Stimulated activated effector memory CD8-positive, alpha-beta T cell treated with anti-CD3 and anti-CD28 coated beads, Interleukin-12 subunit alpha, Interleukin-12 subunit beta, amount 100 ng/mL, for 72 hours (primary cell): ENCODE measurements around the gene GDNF.
"Not testable (repeated sequence)": the region's sequence is repeated elsewhere in the genome, so short reads cannot be mapped to it uniquely, and the experiment has no call there.

Source experiments
- ATAC-seq: fragments of 150-1000 bp; cut with Tn5 transposase; 2 replicates; pipeline ENCODE4 v1.10.0; 2021
- DNase-seq, 2 donors: peaks; one replicate each; pipeline ENCODE4 v3.0.0; 2021 to 2022; ENCODE audit warnings: low spot score in 2 of 2
- H3K27ac Mint-ChIP-seq: one replicate; pipeline ENCODE4 v1.8.0; 2022; ENCODE audit warnings: mild to moderate bottlenecking, mixed read lengths
- H3K36me3 Mint-ChIP-seq: one replicate; pipeline ENCODE4 v1.8.0; 2022; ENCODE audit warnings: mild to moderate bottlenecking, mixed read lengths
- H3K4me1 Mint-ChIP-seq: one replicate; pipeline ENCODE4 v1.8.0; 2022; ENCODE audit warnings: mixed read lengths
- H3K4me3 Mint-ChIP-seq: one replicate; pipeline ENCODE4 v1.8.0; 2022; ENCODE audit warnings: mild to moderate bottlenecking, mixed read lengths
- H3K9me3 Mint-ChIP-seq: one replicate; pipeline ENCODE4 v1.8.0; 2022; ENCODE audit warnings: mixed read lengths

The GDNF gene

DNA sequence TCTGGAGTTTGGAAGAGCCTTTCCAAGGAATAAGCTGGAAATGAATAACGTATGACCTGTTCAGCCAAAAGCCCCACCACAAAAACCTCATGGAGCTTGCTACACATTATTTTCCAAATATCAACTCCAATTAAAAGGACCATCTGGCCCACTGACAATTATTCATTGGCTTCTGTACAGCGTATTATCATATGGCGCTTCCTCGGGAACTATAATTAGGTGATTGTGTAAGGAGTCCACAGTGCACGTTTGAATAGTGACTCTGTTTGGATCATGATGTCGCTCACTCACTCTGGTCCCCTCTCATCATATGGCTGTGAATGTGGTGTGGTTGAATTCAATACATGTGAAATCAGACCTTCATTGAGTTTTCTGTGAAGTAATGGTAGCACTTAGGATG is 52.1 kb downstream of the GDNF start:
- H3K4me1 Mint-ChIP-seq: no peaks in the 10 kb centered on the region
- DNase-seq: no peak

GRCh38 chr5:37786862-37787519 is 52.9 kb downstream of the GDNF start:
- H3K36me3 Mint-ChIP-seq: no peaks in the 10 kb centered on the region
- DNase-seq (no peak), ATAC-seq (no peak)
- H3K27ac Mint-ChIP-seq: no peak overlapping the region
- no peaks in the 10 kb centered on the region for H3K4me1 Mint-ChIP-seq
- H3K4me3 Mint-ChIP-seq: no peak overlapping the region
- peaks cover 4% of the 10 kb centered on the region for H3K9me3 Mint-ChIP-seq

More for the DNA sequence above, 52.1 kb downstream of the GDNF start:
- Mint-ChIP-seq H3K27ac (no peak overlapping the region), H3K9me3 (peaks cover 5% of the 10 kb centered on the region), H3K4me3 (no peak overlapping the region), H3K36me3 (no peaks in the 10 kb centered on the region)
- no peak for ATAC-seq

DNA sequence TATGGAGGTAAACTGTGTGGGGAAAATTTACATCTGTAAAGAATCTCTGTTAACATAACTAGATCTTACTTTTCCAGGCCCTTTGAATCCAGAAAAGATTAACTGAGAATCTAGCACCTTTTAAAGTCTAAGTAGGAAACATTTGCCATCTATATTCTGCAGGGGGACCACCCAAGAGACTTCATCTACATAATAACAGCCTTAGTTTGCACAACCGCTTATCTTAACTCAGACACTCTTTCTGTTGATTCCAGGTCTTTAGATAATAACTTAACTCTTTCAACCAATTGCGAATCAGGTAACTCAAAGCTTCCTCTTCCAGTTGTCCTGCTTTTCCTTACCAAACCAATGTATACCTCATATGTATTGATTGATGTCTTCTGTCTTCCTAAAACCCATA is 53.4 kb downstream of the GDNF start:
- Mint-ChIP-seq H3K4me3 (no peak overlapping the region), H3K36me3 (no peaks in the 10 kb centered on the region), H3K4me1 (no peaks in the 10 kb centered on the region), H3K9me3 (no peaks in the 10 kb centered on the region), H3K27ac (no peak overlapping the region)
- ATAC-seq: no peak
- no peak for DNase-seq

DNA sequence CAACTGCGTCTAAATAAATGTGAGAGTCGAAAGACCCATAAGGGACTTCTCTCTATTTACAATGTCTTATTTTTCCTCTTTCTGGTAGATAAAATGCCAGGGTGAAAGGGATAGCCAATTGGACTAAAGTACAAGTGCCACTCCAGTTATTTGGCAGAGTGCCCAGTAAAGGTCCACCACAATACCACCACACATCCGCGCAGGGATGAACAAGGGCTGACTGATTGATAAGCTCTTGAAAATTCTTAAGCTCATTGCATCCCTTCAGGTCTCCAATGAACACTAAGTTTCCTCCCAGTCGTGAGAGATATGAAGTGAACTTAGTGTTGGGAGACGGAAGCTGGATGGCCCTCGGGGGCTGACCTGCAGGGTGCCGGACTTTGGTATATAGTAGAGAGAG is 58.4 kb downstream of the GDNF start:
- not testable (repeated sequence) for DNase-seq, H3K27ac Mint-ChIP-seq, H3K4me3 Mint-ChIP-seq, H3K9me3 Mint-ChIP-seq, ATAC-seq, H3K36me3 Mint-ChIP-seq, H3K4me1 Mint-ChIP-seq

- Mint-ChIP-seq H3K4me3 (no peak overlapping the region), H3K9me3 (peaks cover 6% of the 10 kb centered on the region), H3K27ac (no peak overlapping the region), H3K4me1 (no peaks in the 10 kb centered on the region), H3K36me3 (peaks cover 5% of the 10 kb centered on the region)
- ATAC-seq (no peak), DNase-seq (no peak)
These were observed 62.3 kb downstream of the GDNF start for GRCh38 chr5:37777432-37778130.

GRCh38 chr5:37776826-37777225 is 63.0 kb downstream of the GDNF start:
- ATAC-seq: no peak
- Mint-ChIP-seq H3K36me3 (peaks cover 5% of the 10 kb centered on the region), H3K9me3 (peaks cover 6% of the 10 kb centered on the region), H3K4me1 (no peaks in the 10 kb centered on the region), H3K27ac (no peak overlapping the region), H3K4me3 (no peak overlapping the region)
- DNase-seq: no peak

GRCh38 chr5:37774912-37775483 is 64.8 kb downstream of the GDNF start:
- Mint-ChIP-seq H3K4me3 (no peak overlapping the region), H3K9me3 (peaks cover 6% of the 10 kb centered on the region), H3K4me1 (no peaks in the 10 kb centered on the region), H3K27ac (no peak overlapping the region), H3K36me3 (peaks cover 5% of the 10 kb centered on the region)
- ATAC-seq (no peak), DNase-seq (peak in 1 of 2 donors; percentile 68)

GRCh38 chr5:37773809-37774208 is 66.0 kb downstream of the GDNF start:
- H3K4me3 Mint-ChIP-seq: no peak overlapping the region
- no peak for DNase-seq
- peaks cover 6% of the 10 kb centered on the region for H3K9me3 Mint-ChIP-seq
- no peak overlapping the region for H3K27ac Mint-ChIP-seq
- no peaks in the 10 kb centered on the region for H3K4me1 Mint-ChIP-seq
- H3K36me3 Mint-ChIP-seq: peaks cover 5% of the 10 kb centered on the region
- ATAC-seq: no peak

DNA sequence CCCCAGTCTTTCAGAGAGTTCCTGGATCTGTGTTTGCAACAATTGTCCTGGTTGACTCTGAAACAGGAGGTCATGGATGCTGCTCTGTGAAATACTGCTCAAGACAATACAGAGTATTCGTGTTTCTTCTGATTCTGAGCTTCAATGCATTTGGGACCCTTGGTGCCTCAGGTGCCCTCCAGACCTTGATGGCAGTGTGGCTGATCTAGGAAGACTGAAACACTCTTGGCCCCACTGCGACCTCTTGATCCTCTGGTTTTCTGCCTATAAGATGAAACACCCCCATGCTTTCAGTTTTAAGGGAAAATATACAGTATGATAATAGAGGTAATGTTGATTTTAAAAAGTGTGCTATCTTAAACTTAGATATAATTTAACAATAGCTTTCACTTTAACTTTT is 67.6 kb downstream of the GDNF start:
- Mint-ChIP-seq H3K9me3 (peaks cover 6% of the 10 kb centered on the region), H3K4me1 (no peaks in the 10 kb centered on the region)
- no peak for DNase-seq

GRCh38 chr5:37771731-37772130 is 68.1 kb downstream of the GDNF start:
- H3K36me3 Mint-ChIP-seq: peaks cover 2% of the 10 kb centered on the region
- ATAC-seq (no peak), DNase-seq (no peak)
- H3K4me3 Mint-ChIP-seq: no peak overlapping the region
- H3K4me1 Mint-ChIP-seq: no peaks in the 10 kb centered on the region
- H3K9me3 Mint-ChIP-seq: peaks cover 5% of the 10 kb centered on the region
- H3K27ac Mint-ChIP-seq: no peak overlapping the region

More for the DNA sequence above, 67.6 kb downstream of the GDNF start:
- no peak overlapping the region for H3K4me3 Mint-ChIP-seq
- ATAC-seq: no peak
- H3K36me3 Mint-ChIP-seq: peaks cover 5% of the 10 kb centered on the region
- H3K27ac Mint-ChIP-seq: no peak overlapping the region

GRCh38 chr5:37771203-37771611 is 68.6 kb downstream of the GDNF start:
- H3K27ac Mint-ChIP-seq: no peak overlapping the region
- no peak for DNase-seq
- H3K4me3 Mint-ChIP-seq: no peak overlapping the region
- H3K4me1 Mint-ChIP-seq: no peaks in the 10 kb centered on the region
- peaks cover 4% of the 10 kb centered on the region for H3K9me3 Mint-ChIP-seq
- ATAC-seq: no peak
- H3K36me3 Mint-ChIP-seq: no peaks in the 10 kb centered on the region

- Mint-ChIP-seq H3K9me3 (peaks cover 4% of the 10 kb centered on the region), H3K4me3 (no peak overlapping the region), H3K36me3 (no peaks in the 10 kb centered on the region), H3K27ac (no peak overlapping the region), H3K4me1 (no peaks in the 10 kb centered on the region)
- ATAC-seq (no peak), DNase-seq (no peak)
These were observed 69.1 kb downstream of the GDNF start for GRCh38 chr5:37770786-37771185.

DNA sequence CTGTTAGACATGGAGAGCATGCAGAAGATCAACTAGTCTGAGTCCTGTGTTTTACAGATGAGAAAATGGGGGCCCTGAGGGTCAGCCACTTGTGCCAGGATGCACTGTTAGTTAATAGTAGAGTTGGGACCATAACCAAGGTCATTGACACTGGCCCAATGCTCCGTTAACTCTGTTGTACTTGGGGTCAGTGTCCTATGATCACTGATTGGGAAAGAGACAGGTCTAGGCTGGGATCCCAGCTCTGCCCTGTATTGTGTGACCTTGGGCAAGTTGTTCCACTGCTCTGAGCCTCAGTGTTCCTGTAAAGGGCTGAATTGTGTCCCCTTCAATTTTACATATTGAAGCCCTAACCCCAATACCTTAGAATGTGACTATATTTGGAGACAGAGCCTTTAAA is 70.0 kb downstream of the GDNF start:
- no peak overlapping the region for H3K4me3 Mint-ChIP-seq
- H3K36me3 Mint-ChIP-seq: no peaks in the 10 kb centered on the region
- ATAC-seq (no peak), DNase-seq (no peak)
- no peaks in the 10 kb centered on the region for H3K4me1 Mint-ChIP-seq
- H3K27ac Mint-ChIP-seq: no peak overlapping the region
- peaks cover under 1% of the 10 kb centered on the region for H3K9me3 Mint-ChIP-seq

- H3K4me3 Mint-ChIP-seq: no peak overlapping the region
- no peak overlapping the region for H3K27ac Mint-ChIP-seq
- H3K36me3 Mint-ChIP-seq: no peaks in the 10 kb centered on the region
- H3K4me1 Mint-ChIP-seq: no peaks in the 10 kb centered on the region
- no peak for DNase-seq
- no peaks in the 10 kb centered on the region for H3K9me3 Mint-ChIP-seq
- no peak for ATAC-seq
These were observed 70.7 kb downstream of the GDNF start for GRCh38 chr5:37769108-37769507.

DNA sequence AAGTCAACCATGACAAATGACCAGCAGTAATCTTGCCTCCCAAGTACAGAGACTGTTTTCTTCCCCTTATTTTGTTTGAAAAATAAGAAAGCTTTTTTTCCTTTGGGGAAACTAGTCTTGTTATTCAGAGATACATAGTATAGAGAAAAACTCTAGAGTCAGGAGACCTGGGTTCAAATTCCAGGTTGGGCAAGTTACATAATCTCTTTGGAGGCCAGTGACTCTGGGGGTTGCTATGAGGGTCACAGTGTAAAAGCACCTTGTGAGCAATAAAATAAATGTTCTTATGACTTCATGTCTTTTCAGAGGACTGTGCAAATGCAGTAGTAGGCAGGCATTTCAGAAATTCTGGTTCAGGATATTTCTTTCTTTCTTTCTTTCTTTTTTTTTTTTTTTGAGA is 71.5 kb downstream of the GDNF start:
- Mint-ChIP-seq H3K36me3 (no peaks in the 10 kb centered on the region), H3K4me3 (no peak overlapping the region), H3K9me3 (no peaks in the 10 kb centered on the region), H3K4me1 (no peaks in the 10 kb centered on the region), H3K27ac (no peak overlapping the region)
- DNase-seq (no peak), ATAC-seq (no peak)

- ATAC-seq (no peak), DNase-seq (no peak)
- no peaks in the 10 kb centered on the region for H3K9me3 Mint-ChIP-seq
- H3K4me3 Mint-ChIP-seq: no peak overlapping the region
- H3K36me3 Mint-ChIP-seq: no peaks in the 10 kb centered on the region
- H3K27ac Mint-ChIP-seq: no peak overlapping the region
- H3K4me1 Mint-ChIP-seq: no peaks in the 10 kb centered on the region
These were observed 71.9 kb downstream of the GDNF start for GRCh38 chr5:37767961-37768360.
